ENCODE measurements around the gene PAQR6.
A peak's percentile ranks its signal among the peaks of the same experiment; 100 is the strongest.
"Not testable (repeated sequence)": the region's sequence is repeated elsewhere in the genome, so short reads cannot be mapped to it uniquely, and the experiment has no call there.

PAQR6 gene

GRCh38 chr1:156229809-156230472 is 17.9 kb downstream of the PAQR6 start:
- no peak for DNase-seq

- DNase-seq, result peak; percentile 80
Measured at GRCh38 chr1:156228501-156228900, 19.4 kb downstream of the PAQR6 start.

- no peak for DNase-seq
Measured at GRCh38 chr1:156226782-156227181, 21.1 kb downstream of the PAQR6 start.

- DNase-seq, result peak; percentile 87
Measured at GRCh38 chr1:156226116-156226538, 21.7 kb downstream of the PAQR6 start.

GRCh38 chr1:156225677-156226014 is 22.2 kb downstream of the PAQR6 start:
- DNase-seq, result no peak

GRCh38 chr1:156221986-156222692 is 25.7 kb downstream of the PAQR6 start:
- no peak for DNase-seq

GRCh38 chr1:156220226-156220625 is 27.6 kb downstream of the PAQR6 start:
- DNase-seq, result no peak

GRCh38 chr1:156217871-156218270 is 30.0 kb downstream of the PAQR6 start:
- DNase-seq, result peak; percentile 62

- DNase-seq, result not testable (repeated sequence)
Measured at GRCh38 chr1:156216361-156217086, 31.3 kb downstream of the PAQR6 start.

- DNase-seq, result no peak
Measured at GRCh38 chr1:156214024-156214748, 33.7 kb downstream of the PAQR6 start.

GRCh38 chr1:156213644-156213966 is 34.3 kb downstream of the PAQR6 start:
- no peak for DNase-seq

GRCh38 chr1:156212833-156213643 is 34.8 kb downstream of the PAQR6 start, which contains the start of gene PMF1:
TSS of gene PMF1 (plus strand) at chr1:156213007. CDS start at chr1:156213016, 9 bp downstream.
- peak; percentile 98 for DNase-seq

- DNase-seq, result no peak
Measured at GRCh38 chr1:156212130-156212529, 35.7 kb downstream of the PAQR6 start.

- no peak for DNase-seq
Measured at GRCh38 chr1:156211243-156211642, 36.6 kb downstream of the PAQR6 start.

GRCh38 chr1:156204686-156205085 is 43.2 kb downstream of the PAQR6 start:
- DNase-seq, result no peak

- DNase-seq, result no peak
Measured at GRCh38 chr1:156203331-156203730, 44.5 kb downstream of the PAQR6 start.

- no peak for DNase-seq
Measured at GRCh38 chr1:156200044-156200443, 47.8 kb downstream of the PAQR6 start.

- DNase-seq, result no peak
Measured at GRCh38 chr1:156198831-156199349, 49.0 kb downstream of the PAQR6 start.

GRCh38 chr1:156196445-156196844 is 51.4 kb downstream of the PAQR6 start:
- DNase-seq, result no peak

GRCh38 chr1:156195853-156196252 is 52.0 kb downstream of the PAQR6 start:
- DNase-seq, result no peak

- DNase-seq, result no peak
Measured at GRCh38 chr1:156194300-156194652, 53.6 kb downstream of the PAQR6 start.

Measured in RPMI8226 (cell line).